DLD1 (cell line): Measurements from ENCODE around the gene MRPL36.

Experiments
- in situ Hi-C: cut with HindIII; loops from 2 replicates; pipeline ENCODE4 v1.10.0; 2017; ENCODE audit warnings: low sequenced_read_pairs

MRPL36 gene

DNA sequence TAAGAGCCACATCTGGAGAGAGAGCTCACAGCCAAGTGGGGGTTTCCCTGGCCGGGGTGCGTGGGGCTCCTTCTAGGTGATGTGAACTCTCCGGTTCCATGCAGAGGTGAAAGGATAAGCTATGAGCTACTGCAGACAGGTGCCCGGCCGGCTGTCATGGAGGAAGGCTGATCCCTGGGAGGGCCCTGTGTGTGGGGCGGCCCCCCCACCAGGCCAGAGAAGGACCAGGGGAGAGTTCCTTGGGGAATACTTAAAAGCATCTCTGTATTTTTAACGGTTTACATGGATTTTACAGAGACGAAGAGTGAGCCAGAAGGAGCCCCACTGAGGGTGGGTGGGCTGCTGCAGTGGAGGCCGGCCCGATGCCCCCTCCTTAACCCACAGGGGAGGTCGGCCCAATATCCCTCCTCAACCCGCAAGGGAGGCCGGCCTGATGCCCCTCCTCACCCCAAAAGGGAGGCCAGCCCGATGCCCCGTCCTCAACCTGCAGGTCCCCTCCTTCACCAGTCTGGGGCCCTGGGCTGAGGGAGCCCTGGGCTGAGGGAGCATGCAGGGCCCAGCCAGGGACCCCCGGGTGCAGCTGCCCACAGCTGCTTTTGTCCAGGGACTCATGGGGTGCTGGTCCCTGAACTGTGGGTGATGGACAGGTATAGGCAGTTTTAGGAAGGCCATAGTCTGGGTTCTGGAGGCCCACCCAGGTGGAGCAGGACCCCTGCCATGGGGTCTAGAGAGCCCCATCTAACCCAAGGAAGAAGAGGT, 31.9 kb downstream of the MRPL36 start:
- in situ Hi-C loops: loop anchor here (25.0 kb wide), 1 partner anchor 220 kb away; no protein-coding TSS in a partner anchor

- in situ Hi-C loops: loop anchor here (25.0 kb wide), 1 partner anchor 221 kb away; no protein-coding TSS in a partner anchor
Measured at GRCh38 chr5:1765880-1766235, 33.8 kb downstream of the MRPL36 start.

DNA sequence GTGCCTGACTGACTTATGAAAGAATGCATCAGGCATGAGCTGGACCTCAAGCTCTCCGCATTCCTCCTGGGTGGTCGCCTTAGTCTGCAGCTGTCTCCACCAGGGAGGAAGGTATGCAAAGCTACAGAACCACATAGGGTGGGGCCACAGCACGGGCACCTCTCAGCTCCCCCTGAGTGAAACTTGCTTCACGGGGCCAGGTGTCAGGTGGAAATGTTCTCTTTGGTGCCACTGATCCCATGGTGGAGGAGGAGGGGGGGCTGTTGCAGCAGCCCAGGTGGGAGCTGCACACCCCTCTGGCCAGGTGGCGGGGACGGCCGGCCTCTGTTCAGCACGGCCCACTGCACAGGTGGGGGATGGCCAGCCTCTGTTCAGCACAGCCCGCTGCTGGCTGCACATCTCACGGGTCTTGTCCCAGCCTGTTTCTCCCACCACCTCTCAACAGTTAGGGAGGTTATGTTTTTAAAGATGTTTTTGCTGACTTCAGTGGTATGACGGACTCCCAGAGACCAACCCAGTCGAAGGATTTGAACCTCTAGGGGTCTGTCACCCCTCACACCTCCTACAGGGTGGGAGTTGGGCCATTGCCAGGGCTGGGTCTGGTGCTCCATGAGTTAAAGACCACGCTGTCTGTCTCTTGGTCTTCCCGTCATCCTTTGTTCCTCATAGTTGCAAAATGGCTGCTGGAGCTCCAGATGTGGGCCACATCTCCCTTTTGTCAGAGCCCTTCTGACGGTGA, 34.3 kb downstream of the MRPL36 start:
- in situ Hi-C loops: loop anchor here (25.0 kb wide), 1 partner anchor 222 kb away; no protein-coding TSS in a partner anchor

DNA sequence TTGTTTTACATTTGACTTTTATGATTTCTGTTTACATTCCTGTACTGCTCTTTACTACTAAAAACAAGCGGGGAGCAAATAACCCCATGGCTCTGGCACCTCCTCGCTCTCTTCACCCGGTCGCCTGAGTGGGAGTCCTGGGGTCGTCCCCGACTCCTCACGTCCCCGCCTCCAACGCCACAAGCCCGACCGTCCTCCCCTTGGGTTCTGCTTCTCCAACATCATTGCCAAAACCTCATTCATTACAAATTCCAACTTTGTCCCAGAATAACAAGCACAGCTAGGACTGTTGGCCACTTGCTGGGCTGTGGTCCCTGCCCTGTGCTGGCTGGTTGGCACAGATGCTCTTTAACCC, 35.1 kb downstream of the MRPL36 start:
- in situ Hi-C loops: loop anchor here (25.0 kb wide), 1 partner anchor 223 kb away; no protein-coding TSS in a partner anchor

DNA sequence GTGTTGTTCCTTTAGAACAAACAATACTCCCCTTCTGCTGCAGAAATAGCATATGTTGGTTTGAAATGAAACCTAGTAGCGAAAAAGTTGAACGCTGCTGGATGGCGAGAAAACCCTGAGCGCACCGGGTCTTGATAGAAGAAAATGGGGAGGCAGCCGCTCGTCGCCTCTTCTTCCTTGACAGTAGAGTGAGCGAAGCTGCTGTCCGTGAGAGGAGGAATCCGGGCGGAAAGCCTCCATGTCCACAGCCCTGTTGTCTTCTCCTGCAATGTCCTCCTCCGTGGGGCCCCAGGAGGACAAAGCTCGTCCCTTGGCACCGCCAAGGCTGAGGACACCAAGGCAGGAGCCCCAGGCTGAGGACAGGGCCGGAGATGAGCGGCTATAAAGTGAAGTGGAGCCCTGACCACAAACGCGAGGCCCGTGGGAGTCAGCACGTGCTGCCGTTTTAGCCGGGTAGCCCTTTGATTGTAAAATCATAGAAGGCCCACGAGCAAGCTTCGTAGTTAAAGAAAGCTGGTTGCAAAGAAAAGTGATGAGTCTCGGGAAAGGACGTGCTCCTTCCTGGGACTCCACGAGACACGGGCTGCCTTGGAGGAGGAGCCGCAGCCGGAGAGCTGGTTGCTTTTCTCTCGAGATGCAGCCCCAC, 35.6 kb downstream of the MRPL36 start:
- in situ Hi-C loops: loop anchor here (25.0 kb wide), 1 partner anchor 223 kb away; no protein-coding TSS in a partner anchor

- in situ Hi-C loops: loop anchor here (25.0 kb wide), 1 partner anchor 224 kb away; no protein-coding TSS in a partner anchor
Measured at GRCh38 chr5:1763548-1763911, 36.1 kb downstream of the MRPL36 start.

DNA sequence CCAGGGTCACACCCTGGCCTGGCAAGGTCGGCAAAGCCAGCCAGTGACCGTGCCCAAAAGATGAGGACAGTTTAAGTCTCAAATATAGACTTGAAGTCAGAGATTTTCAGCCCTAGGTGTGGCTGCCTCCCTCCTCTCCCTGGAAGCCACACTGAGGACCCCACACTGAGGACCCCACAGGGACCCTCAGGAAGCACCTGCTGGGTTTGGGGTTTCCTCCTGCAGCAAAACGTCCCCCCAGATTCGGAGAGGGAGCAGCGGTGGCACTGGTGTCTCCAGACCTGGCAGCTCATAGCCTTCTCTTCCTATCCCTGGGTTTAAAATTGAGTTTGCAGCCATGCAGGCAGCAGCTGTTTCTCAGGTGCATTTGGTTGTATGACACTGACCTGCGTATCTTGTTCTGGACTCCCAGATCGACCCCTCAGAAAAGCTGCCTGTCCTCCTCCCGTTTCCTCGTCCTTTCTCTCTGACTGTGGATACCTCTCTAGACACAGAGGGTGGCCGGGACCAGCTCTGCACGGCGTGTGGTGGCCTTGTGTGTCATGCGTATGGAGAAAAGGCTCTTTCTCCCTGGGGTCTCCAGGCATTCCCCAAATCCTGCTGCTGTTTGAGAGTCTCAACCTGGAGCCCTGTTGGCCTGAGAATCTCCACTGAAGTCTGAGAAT, 36.6 kb downstream of the MRPL36 start:
- in situ Hi-C loops: loop anchor here (25.0 kb wide), 1 partner anchor 224 kb away; no protein-coding TSS in a partner anchor

DNA sequence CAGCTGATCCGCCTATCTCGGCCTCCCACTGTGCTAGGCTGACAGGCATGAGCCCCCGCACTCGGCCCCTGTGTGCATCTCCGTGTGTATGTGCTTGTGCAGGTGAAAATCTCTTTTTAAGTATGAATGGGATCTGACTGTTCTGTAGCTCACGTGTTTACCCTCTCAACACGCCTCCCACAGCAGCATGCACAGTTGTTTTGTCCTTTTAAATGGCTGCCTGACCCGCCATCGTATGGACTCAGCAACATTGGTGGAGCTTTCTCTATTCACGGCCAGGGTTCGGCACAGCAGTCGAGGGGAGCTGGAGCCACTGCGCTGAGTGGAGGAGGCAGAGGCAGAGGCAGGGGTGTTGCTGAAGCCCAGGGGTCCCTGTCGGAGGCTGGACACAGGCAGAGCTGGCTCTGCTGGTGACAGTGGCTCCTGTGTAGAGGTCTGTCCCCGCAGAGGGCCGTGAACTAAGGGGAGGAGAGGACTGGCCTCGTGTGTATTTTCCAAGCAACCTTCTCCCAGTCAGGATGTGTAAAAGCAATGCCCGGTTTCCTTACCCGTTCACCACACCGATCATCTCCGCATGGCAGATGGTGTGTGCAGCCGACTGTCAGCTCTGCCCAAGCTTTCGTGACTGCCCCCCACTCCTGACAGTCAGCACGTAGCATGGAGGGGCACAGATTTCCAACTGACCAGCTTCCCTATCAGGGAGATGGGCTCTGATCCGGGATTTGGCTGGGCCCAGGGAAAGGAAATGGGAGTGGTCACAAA, 37.3 kb downstream of the MRPL36 start:
- in situ Hi-C loops: loop anchor here (25.0 kb wide), 1 partner anchor 225 kb away; no protein-coding TSS in a partner anchor

- in situ Hi-C loops: loop anchor here (25.0 kb wide), 1 partner anchor 226 kb away; no protein-coding TSS in a partner anchor
Measured at GRCh38 chr5:1761453-1761755, 38.2 kb downstream of the MRPL36 start.

DNA sequence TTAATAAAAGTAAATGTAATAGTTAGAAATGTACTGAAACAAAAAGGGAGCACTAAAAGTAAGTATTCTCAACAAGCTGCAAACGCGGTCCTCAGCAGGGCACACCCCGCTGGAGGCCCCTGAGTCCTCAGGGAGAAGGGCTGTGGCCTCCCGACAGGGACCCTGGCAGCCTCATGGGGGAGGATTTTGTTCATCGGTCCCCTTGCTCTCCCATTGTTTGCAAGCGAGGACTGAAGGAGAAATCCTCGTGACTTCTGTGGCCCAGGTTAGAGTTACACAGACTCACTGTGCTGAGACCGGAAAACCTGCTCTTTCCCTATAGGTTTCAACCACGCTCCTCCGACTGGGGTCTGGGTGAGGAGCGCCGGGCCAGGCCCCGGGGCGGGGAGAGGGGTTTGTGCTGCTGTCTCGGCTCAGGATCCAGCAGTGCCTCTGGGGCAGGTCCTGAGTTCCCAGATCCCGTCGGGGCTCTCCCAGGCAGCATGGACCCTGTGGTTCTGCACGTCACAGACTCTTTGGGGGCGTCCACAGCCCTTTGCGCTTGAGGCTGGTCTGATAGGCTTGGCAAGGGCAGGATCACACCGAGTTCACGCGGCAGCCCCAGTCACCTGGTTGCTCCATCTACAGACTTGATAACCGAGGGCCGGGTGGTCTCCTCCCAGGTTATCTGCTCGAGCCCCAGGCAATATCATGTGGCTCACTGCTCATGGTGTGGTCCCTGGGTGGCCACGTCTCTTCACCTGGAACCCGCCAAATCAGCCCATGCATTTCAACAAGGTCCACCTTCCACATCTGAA, 38.8 kb downstream of the MRPL36 start:
- in situ Hi-C loops: loop anchor here (25.0 kb wide), 1 partner anchor 226 kb away; no protein-coding TSS in a partner anchor

DNA sequence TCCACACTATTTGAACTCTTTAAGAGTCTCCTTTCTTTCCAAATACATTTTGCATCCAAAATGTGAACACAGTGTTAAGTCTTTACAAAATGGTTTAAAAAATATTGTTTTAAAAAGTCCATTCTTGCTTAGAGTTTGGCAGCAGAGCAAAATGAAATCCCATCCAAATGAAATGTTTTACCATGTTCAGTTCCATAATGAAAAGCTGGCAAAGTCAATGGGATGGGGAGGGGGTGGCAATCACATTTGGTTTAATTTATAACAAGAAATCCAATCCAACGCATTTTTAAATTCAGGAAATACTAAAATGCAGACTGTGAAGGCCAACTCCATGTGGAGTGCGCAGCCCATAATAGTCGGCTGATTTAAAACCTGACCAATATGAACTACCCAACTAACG, 39.4 kb downstream of the MRPL36 start:
- in situ Hi-C loops: loop anchor here (25.0 kb wide), 1 partner anchor 227 kb away; no protein-coding TSS in a partner anchor

DNA sequence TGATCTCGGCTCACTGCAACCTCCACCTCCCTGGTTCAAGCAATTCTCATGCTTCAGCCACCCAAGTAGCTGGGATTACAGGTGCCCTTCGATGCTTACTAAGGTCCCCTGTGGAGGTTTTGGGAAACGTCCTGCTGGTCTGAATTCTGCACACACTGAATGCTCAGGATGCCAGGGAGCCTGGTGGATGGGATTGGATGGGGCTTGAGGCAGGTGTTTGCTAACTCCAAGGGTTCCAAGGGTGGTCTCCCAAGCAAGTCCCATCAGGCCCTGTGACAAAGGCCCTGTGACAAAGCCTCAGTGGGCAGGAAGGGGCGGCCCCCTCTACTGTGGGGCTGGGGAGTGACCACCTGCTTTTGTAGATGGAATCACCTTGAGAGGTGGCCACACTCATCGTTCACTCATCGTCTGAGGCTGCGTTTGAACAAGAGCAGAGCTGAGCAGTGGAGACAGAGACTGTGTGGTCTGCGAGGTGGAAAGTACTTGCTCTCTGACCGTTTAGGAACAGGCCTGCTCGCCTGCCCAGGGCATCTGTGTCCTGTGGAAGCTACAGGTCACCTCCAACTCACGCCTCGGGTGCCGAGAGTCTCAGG, 40.2 kb downstream of the MRPL36 start:
- in situ Hi-C loops: loop anchor here (25.0 kb wide), 1 partner anchor 228 kb away; no protein-coding TSS in a partner anchor

DNA sequence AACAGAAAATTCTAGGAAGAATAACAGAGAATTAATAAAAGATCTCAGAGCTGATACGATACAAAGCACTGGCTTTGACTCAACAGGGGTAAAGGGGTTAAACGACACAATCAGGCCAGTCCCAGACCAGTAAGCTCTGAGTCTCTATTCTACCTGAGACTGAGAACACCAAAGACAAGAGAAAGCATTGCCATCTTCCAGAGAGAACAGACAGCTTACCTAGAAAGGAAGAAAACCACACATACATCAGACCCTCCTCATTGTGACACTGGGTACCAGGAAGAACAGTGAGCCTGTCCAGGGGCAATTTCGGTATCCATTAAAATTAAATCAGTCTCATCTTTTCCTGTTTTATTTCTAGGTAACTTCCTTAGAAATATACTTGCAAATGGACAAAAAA, 41.1 kb downstream of the MRPL36 start:
- in situ Hi-C loops: loop anchor here (25.0 kb wide), 1 partner anchor 229 kb away; no protein-coding TSS in a partner anchor

DNA sequence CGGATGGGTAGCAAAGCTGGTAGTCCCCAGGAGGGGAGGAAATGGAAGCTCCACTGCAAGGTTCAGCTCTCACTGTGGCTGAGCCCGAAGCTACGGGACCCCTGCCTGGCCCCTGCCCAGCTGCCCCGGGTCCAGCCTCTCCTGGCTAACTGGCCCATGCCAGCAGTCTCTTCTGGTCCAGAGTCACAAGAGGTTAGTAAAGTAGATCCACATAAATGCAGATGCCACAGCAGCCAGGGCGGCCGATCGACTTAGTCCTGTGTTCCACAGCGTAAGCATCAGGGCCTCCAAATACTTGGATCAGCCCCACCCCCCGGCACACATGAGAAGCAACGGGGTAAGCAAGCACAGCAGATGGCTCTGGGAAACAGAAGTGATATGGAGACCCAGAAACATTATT, 42.1 kb downstream of the MRPL36 start:
- in situ Hi-C loops: loop anchor here (25.0 kb wide), 1 partner anchor 230 kb away; no protein-coding TSS in a partner anchor

DNA sequence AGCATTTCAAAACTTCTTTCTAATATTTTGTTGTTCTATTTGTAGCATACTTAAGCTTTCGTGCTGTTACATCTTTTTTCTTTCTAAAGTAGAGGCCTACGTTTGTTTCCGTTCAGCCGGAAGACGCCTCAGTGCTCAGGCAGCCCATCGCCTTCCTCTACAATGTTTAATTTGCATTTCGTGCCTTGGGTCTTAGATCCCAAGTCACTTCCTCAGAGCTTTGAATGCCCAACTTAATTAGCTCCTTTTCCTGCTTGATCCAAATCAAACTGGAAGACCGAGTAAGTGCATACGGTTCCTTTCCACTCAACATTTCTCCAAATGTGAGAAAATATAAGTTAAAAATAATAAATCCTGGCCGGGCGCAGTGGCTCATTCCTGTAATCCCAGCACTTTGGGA, 43.2 kb downstream of the MRPL36 start:
- in situ Hi-C loops: loop anchor here (25.0 kb wide), 1 partner anchor 231 kb away; no protein-coding TSS in a partner anchor

DNA sequence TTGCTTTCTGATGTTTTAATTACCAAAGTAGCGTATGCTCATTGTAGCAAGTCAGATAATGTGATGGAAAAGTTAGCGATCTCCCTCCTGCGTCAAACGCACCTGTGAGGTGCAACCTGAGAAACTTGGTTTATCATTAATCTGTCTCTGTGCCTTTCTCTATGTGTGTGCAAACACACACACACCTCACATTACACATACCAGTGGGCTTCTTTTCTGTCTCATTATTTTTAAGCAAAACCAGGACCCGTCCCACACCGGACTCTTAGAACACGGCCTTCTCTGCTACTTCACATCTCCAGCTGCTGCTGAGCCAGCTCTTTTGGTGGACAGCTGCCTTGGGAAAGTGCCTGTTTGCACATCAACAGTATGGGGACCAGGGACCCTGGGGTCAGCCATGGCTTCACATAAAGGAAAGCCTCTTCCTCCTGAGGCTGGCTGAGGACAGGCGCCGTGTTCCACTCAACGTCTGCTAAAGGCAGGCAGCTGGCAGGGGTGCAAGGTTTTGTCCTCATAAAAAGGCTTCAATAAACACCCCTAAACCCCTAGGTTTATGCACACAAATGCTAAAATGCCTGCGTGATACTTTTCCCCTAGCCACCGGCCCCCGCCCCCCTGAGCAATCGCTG, 44.2 kb downstream of the MRPL36 start:
- in situ Hi-C loops: loop anchor here (25.0 kb wide), 1 partner anchor 232 kb away; no protein-coding TSS in a partner anchor

GRCh38 chr5:1754531-1755220, 45.0 kb downstream of the MRPL36 start:
- in situ Hi-C loops: loop anchor here (25.0 kb wide), 1 partner anchor 233 kb away; no protein-coding TSS in a partner anchor
